GM12801 (cell line): ENCODE results near the gene KRT73.

Source experiments
- TF ChIP-seq, protein P1 (sequence below): IDR thresholded peaks from one replicate; pipeline ENCODE4 v1.5.1; 2011; ENCODE audit warnings: control low read depth; ENCODE audit not compliant: insufficient read length; ENCODE audit errors: extremely low read depth

Gene KRT73

DNA sequence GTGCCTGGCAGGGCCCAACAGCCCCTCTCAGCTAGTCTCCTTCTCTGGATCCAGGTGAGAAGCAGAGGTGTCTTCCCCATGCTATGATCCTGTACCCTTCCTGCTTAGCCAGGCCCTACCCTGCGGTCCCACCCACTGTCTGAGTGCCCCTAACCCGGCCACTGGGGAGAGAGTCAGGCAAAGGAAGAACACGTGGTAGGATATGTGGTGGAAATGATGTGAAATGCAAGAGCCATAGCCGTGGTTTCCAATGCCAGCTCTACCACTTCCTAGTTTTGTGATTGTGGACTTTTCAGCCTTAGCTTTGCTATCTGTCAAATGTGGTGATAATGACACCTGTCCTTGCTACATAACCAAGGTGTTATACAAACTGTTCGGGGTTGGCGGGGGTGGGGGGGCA lies 17.8 kb upstream of the KRT73 start:
- TF ChIP-seq, protein P1, sequence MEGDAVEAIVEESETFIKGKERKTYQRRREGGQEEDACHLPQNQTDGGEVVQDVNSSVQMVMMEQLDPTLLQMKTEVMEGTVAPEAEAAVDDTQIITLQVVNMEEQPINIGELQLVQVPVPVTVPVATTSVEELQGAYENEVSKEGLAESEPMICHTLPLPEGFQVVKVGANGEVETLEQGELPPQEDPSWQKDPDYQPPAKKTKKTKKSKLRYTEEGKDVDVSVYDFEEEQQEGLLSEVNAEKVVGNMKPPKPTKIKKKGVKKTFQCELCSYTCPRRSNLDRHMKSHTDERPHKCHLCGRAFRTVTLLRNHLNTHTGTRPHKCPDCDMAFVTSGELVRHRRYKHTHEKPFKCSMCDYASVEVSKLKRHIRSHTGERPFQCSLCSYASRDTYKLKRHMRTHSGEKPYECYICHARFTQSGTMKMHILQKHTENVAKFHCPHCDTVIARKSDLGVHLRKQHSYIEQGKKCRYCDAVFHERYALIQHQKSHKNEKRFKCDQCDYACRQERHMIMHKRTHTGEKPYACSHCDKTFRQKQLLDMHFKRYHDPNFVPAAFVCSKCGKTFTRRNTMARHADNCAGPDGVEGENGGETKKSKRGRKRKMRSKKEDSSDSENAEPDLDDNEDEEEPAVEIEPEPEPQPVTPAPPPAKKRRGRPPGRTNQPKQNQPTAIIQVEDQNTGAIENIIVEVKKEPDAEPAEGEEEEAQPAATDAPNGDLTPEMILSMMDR: no peak

DNA sequence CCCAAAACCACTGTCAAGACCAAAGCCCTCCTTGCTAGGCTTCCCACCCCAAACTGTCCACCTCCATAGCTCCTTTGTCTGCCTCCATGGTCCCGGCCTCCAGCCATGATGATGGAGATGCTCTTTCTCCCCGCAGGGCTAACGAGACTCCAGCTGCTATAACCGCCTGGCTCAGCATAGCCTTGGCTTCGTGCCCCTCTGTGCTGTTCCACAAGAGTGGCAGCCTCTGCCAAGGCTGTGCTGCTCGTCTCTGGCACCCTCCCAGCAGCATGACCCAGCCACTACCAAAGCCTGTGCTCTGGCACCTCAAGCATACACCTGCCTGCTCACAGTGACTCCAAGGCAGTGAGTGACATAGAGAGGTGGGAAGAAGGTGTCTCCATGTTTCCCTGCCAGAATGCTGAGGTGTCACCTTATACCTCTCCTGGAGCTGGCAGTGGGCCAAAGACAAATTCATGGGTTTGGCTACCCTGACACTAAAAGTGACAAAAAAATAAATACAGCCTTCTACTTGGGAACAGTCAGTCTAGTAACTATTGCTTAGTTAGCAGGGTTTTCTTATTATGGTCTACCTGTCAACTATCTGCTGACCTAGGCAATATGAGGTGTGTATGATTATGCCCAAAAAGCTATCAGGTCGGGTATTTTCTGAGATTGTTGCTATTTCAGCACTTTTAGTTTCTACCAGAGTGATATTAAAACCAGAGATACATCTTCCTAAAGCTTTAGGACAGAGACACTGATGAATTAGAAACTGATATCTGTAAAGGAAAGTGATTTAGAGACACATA lies 16.1 kb upstream of the KRT73 start:
- TF ChIP-seq, protein P1: no peak

DNA sequence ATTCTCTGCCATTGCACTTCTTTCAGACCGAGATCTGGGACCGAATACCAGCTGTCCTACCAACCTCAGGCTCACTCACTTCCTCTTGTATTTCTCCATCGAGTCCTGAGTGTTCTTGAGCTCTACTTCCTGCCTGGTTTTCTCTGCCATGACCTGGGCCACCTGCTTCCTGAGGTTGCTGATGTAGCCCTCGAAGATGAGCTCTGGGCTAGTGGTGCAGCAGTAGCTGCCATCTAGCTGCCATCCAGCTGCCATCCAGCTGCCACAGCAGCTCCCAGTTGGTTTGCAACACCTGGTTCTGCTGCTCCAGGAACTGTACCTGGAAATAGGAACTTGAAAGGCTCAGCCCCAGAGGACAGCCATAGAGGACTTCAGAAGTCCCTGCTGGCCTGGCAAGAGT lies 15.0 kb upstream of the KRT73 start:
- TF ChIP-seq, protein P1: no peak

DNA sequence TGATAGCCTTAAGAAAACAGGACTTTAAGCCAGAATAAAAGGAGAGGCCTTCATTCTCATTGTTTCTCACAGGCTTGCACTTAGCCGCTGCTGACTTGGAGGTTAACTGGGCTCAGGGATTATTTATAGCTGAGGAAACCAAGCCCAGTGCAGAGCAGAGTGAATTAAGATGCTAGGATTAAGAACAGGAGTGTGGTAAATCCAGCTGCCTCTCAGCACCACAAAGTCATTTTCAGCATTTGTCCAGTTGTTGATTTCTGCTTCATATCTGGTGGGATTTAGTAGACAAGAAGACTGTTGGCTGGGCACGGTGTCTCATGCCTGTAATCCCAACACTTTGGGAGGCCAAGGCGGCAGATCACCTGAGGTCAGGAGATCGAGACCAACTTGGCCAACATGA lies 14.3 kb upstream of the KRT73 start:
- TF ChIP-seq, protein P1: no peak

DNA sequence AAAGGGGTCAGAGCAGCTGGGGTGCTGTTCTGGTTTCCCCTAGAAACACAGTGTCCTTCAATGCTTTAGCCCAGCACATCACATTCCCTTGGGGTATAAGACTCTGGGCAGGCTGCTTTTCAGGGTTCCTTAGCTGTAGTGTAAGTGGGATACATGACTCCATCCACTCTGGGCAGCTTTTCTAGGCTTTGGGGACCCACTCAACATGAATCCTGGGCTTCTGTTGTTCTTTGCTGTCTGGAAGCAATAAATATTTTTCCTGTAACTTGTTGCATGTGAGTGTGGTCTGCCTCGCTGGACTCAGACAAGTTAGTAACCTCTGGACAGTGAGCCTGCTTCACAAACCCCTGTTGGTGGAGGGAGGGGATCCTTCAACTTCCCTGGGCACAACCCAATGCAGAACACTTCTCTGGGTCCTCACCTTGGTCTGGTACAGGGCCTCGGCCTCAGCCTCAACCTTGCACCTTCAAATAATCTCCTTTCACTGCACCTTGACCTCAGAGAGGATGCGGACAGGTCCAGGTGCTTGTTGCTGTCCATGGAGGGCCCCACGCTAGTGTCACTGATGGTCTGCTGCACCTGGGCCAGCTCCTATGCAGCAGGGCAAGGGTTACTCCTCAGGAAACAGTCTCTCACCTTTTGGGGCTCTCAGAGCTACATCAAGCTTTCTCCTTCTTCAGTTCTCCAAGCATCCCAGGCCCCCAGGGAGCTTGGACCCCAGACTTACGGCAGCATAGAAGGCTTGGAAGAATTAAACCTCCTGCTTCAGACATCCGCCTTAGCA lies 13.5 kb upstream of the KRT73 start:
- TF ChIP-seq, protein P1: no peak

DNA sequence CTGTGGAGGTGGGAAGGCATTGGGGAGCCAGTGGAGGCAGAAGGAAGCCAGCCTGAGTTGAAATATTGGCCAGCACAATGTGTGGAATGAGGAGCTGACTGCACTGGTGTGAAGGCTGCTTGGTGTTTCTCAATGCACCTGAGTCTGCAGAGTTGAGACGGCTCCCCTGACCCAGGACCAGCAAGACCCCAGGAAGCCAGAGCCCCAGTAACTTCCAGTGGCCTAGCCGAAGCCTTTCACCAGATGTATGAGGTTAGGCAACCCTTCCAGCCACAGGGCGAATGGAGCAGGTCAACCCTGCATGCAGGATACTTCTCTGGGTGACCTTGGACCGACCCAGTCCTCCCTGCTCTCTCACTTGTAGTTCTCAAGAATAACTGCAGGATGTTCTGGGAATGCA lies 12.9 kb upstream of the KRT73 start:
- TF ChIP-seq, protein P1: no peak

DNA sequence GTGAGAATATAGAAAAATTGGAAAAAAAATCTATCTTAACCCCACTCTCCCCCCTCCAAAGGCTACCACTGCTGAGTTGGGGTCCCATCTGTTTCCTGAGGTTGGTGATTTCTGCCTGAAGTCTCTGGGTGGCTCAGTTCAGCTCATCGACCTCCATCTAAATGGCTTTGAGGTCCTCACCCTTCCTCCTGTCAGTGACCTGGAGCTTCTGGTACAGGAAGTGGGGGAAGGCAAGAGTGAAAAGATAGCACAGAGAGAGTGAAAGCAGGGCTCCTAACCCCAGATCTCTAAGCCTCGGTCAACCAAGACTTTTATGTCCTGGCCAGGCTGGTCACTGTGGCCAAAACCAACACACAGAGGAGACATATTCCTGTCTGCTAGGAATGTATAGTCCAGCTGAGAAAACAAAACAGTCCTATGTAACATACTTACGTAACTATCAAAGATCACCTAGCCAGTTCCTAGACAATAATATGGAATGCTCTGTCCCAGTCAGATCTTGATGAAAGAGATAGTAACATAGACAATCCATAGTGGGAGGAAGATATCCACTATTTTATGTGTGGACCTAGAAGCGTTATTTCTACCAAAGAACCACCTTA lies 12.3 kb upstream of the KRT73 start:
- TF ChIP-seq, protein P1: no peak
